Neural crest cell (in vitro differentiated cells): Measurements from ENCODE around the gene DTYMK. TPM values are rescaled to one million over a fixed set of nuclear protein-coding genes. Genes with fewer than 3 reads are reported as not detected.

ENCODE experiments used
- DNase-seq: peaks from one replicate; pipeline ENCODE4 v3.0.0; 2021; ENCODE audit warnings: low read depth, mixed read lengths, low spot score
- H3K27ac Mint-ChIP-seq: one replicate; pipeline ENCODE4 v1.8.0; 2021; ENCODE audit warnings: mild to moderate bottlenecking, mixed read lengths; ENCODE audit not compliant: unreplicated experiment
- H3K27me3 Mint-ChIP-seq: 2 replicates; pipeline ENCODE4 v1.8.0; 2021; ENCODE audit warnings: low read depth, mild to moderate bottlenecking, mixed read lengths
- H3K36me3 Mint-ChIP-seq: 2 replicates; pipeline ENCODE4 v1.8.0; 2021; ENCODE audit warnings: low read depth, mild to moderate bottlenecking, mixed read lengths
- H3K4me1 Mint-ChIP-seq: 2 replicates; pipeline ENCODE4 v1.8.0; 2021; ENCODE audit warnings: mixed read lengths
- H3K4me3 Mint-ChIP-seq: one replicate; pipeline ENCODE4 v1.8.0; 2021; ENCODE audit warnings: mild to moderate bottlenecking, mixed read lengths
- H3K9me3 Mint-ChIP-seq: 2 replicates; pipeline ENCODE4 v1.8.0; 2021; ENCODE audit warnings: mixed read lengths
- CTCF ChIP-seq: fragments of 200-600 bp; sonication (generic); conservative IDR thresholded peaks from 2 replicates; pipeline ENCODE4 v1.5.0; 2021; ENCODE audit warnings: antibody characterized with exemption, mild to moderate bottlenecking
- total RNA-seq: library from RNA; stranded (reverse); gene quantifications from 2 replicates; pipeline ENCODE4 v1.2.1, GENCODE V29; 2021

DTYMK gene
- total RNA-seq, 1 donor from 2014 or later = 108 TPM

- DNase-seq = no peak
- H3K4me1 Mint-ChIP-seq = no peaks in the 10 kb centered on the region
- no peaks in the 10 kb centered on the region for H3K9me3 Mint-ChIP-seq
- no peak for TF ChIP-seq CTCF
- no peak overlapping the region for H3K4me3 Mint-ChIP-seq
- H3K27ac Mint-ChIP-seq = no peak overlapping the region
- no peaks in the 10 kb centered on the region for H3K36me3 Mint-ChIP-seq
- H3K27me3 Mint-ChIP-seq = no peaks in the 10 kb centered on the region
Observed at GRCh38 chr2:241675885-241676284, 10.7 kb downstream of the DTYMK start.

- TF ChIP-seq CTCF = no peak
- Mint-ChIP-seq H3K9me3 (no peaks in the 10 kb centered on the region), H3K27ac (peak overlapping the region; percentile 50), H3K4me3 (peak overlapping the region; percentile 51), H3K27me3 (no peaks in the 10 kb centered on the region), H3K36me3 (no peaks in the 10 kb centered on the region), H3K4me1 (no peaks in the 10 kb centered on the region)
- no peak for DNase-seq
Observed at GRCh38 chr2:241673797-241674725, 12.6 kb downstream of the DTYMK start.

- DNase-seq = no peak
- Mint-ChIP-seq H3K9me3 (no peaks in the 10 kb centered on the region), H3K27ac (peak overlapping the region; percentile 43), H3K4me3 (peak overlapping the region; percentile 51), H3K36me3 (no peaks in the 10 kb centered on the region), H3K4me1 (no peaks in the 10 kb centered on the region), H3K27me3 (no peaks in the 10 kb centered on the region)
- TF ChIP-seq CTCF = no peak
Observed at GRCh38 chr2:241673189-241673663, 13.4 kb downstream of the DTYMK start.

GRCh38 chr2:241672243-241673188, 14.1 kb downstream of the DTYMK start:
- Mint-ChIP-seq H3K27ac (peak overlapping the region; percentile 43), H3K4me1 (no peaks in the 10 kb centered on the region), H3K27me3 (no peaks in the 10 kb centered on the region), H3K4me3 (no peak overlapping the region), H3K9me3 (no peaks in the 10 kb centered on the region), H3K36me3 (no peaks in the 10 kb centered on the region)
- no peak for TF ChIP-seq CTCF
- DNase-seq = no peak

- no peaks in the 10 kb centered on the region for H3K27me3 Mint-ChIP-seq
Observed at GRCh38 chr2:241671457-241672240, 15.0 kb downstream of the DTYMK start.

More at GRCh38 chr2:241671457-241672240, 15.0 kb downstream of the DTYMK start:
- Mint-ChIP-seq H3K4me3 (no peak overlapping the region), H3K9me3 (no peaks in the 10 kb centered on the region), H3K27ac (no peak overlapping the region), H3K36me3 (no peaks in the 10 kb centered on the region), H3K4me1 (peaks cover 2% of the 10 kb centered on the region)
- DNase-seq = no peak
- no peak for TF ChIP-seq CTCF
